OCI-LY3 (cell line): Measurements from ENCODE around the gene ATP8B3.

Experiments used
- H2AFZ ChIP-seq: fragments of 200-600, 300-600 bp; shearing (Covaris generic); 2 replicates; pipeline ENCODE4 v1.6.0; 2014; ENCODE audit warnings: antibody characterized with exemption, low read depth, low read length
- H3K27ac ChIP-seq: fragments of 200-600, 300-600 bp; sonication (generic); 2 replicates; pipeline ENCODE4 v1.5.1; 2014; ENCODE audit warnings: mild to moderate bottlenecking, low read length, moderate library complexity, mixed read lengths
- H3K27me3 ChIP-seq: fragments of 200-600, 300-600 bp; sonication (generic); 2 replicates; pipeline ENCODE4 v1.6.1; 2014; ENCODE audit warnings: low read depth, low read length, mixed read lengths
- H3K36me3 ChIP-seq: fragments of 200-600, 300-600 bp; sonication (generic); replicated peaks from 2 replicates; pipeline ENCODE3; 2014; ENCODE audit warnings: low read depth, low read length, mixed read lengths
- H3K4me1 ChIP-seq: fragments of 300-600, 200-600 bp; sonication (generic); 2 replicates; pipeline ENCODE4 v1.6.1; 2014; ENCODE audit warnings: low read length, mixed read lengths
- H3K4me2 ChIP-seq: fragments of 200-600, 300-600 bp; sonication (generic); 2 replicates; pipeline ENCODE4 v1.6.1; 2014; ENCODE audit warnings: low read length, mixed read lengths
- H3K4me3 ChIP-seq: fragments of 300-600, 200-600 bp; sonication (generic); 2 replicates; pipeline ENCODE4 v1.5.1; 2014; ENCODE audit warnings: antibody characterized with exemption, mild to moderate bottlenecking, low read length, moderate library complexity
- H3K79me2 ChIP-seq: fragments of 300-600, 200-600 bp; shearing (Covaris generic); 2 replicates; pipeline ENCODE4 v1.6.1; 2014; ENCODE audit warnings: mild to moderate bottlenecking, low read length, mixed read lengths
- H3K9ac ChIP-seq: fragments of 300-600, 200-600 bp; shearing (Covaris generic); 2 replicates; pipeline ENCODE4 v1.6.0; 2014; ENCODE audit warnings: mild to moderate bottlenecking, low read length, moderate library complexity
- H3K9me3 ChIP-seq: fragments of 200-600, 300-600 bp; shearing (Covaris generic); 2 replicates; pipeline ENCODE4 v1.6.1; 2014; ENCODE audit warnings: low read length, mixed read lengths; ENCODE audit not compliant: insufficient read depth
- H4K20me1 ChIP-seq: fragments of 200-600, 300-600 bp; sonication (generic); 2 replicates; pipeline ENCODE4 v1.6.1; 2016; ENCODE audit warnings: low read length, mixed read lengths; ENCODE audit not compliant: insufficient read depth
- CTCF ChIP-seq: fragments of 200-600, 300-600 bp; sonication (generic); IDR thresholded peaks from 2 replicates; pipeline ENCODE4 v1.5.1; 2014; ENCODE audit warnings: antibody characterized with exemption, low read length, low read depth
- EZH2phosphoT487 ChIP-seq: fragments of 200-600 bp; shearing (Covaris generic); IDR thresholded peaks from 2 replicates; pipeline ENCODE4 v1.6.1; 2018; ENCODE audit warnings: antibody characterized with exemption, mixed run types, low read depth

ATP8B3 gene

GRCh38 chr19:1745589-1746031, 66.5 kb downstream of the ATP8B3 start:
- no peak overlapping the region for H3K9ac ChIP-seq
- H4K20me1 ChIP-seq, result no peaks in the 10 kb centered on the region
- no peaks in the 10 kb centered on the region for H3K9me3 ChIP-seq
- H3K27me3 ChIP-seq, result no peaks in the 10 kb centered on the region
- H3K79me2 ChIP-seq, result no peaks in the 10 kb centered on the region
- H3K27ac ChIP-seq, result no peak overlapping the region
- H3K4me3 ChIP-seq, result no peak overlapping the region
- TF ChIP-seq EZH2phosphoT487 (no peak), CTCF (no peak)
- no peak overlapping the region for H2AFZ ChIP-seq
- H3K4me1 ChIP-seq, result peaks cover 9% of the 10 kb centered on the region; the same call in 1 of the 2 replicates
- no peaks in the 10 kb centered on the region for H3K36me3 ChIP-seq
- H3K4me2 ChIP-seq, result no peak overlapping the region

GRCh38 chr19:1744822-1745563, 67.1 kb downstream of the ATP8B3 start:
- no peak overlapping the region for H3K27ac ChIP-seq
- no peak overlapping the region for H3K9ac ChIP-seq
- H3K27me3 ChIP-seq, result no peaks in the 10 kb centered on the region
- H2AFZ ChIP-seq, result no peak overlapping the region
- peaks cover 9% of the 10 kb centered on the region; the same call in 1 of the 2 replicates for H3K4me1 ChIP-seq
- H4K20me1 ChIP-seq, result no peaks in the 10 kb centered on the region
- H3K36me3 ChIP-seq, result no peaks in the 10 kb centered on the region
- no peak for TF ChIP-seq EZH2phosphoT487
- TF ChIP-seq CTCF, result no peak
- H3K4me3 ChIP-seq, result no peak overlapping the region
- no peak overlapping the region for H3K4me2 ChIP-seq
- no peaks in the 10 kb centered on the region for H3K79me2 ChIP-seq
- no peaks in the 10 kb centered on the region for H3K9me3 ChIP-seq

GRCh38 chr19:1744133-1744665, 67.9 kb downstream of the ATP8B3 start:
- Histone ChIP-seq H3K4me1 (peaks cover 9% of the 10 kb centered on the region; the same call in 1 of the 2 replicates), H4K20me1 (no peaks in the 10 kb centered on the region), H3K36me3 (no peaks in the 10 kb centered on the region), H3K27me3 (no peaks in the 10 kb centered on the region), H3K27ac (no peak overlapping the region), H3K9me3 (no peaks in the 10 kb centered on the region), H2AFZ (no peak overlapping the region), H3K4me3 (no peak overlapping the region), H3K9ac (no peak overlapping the region), H3K4me2 (no peak overlapping the region), H3K79me2 (no peaks in the 10 kb centered on the region)
- TF ChIP-seq CTCF, result no peak
- TF ChIP-seq EZH2phosphoT487, result no peak

- no peaks in the 10 kb centered on the region for H3K27me3 ChIP-seq
These were observed 68.9 kb downstream of the ATP8B3 start for GRCh38 chr19:1742989-1743696.

More at GRCh38 chr19:1742989-1743696, 68.9 kb downstream of the ATP8B3 start:
- Histone ChIP-seq H4K20me1 (no peaks in the 10 kb centered on the region), H3K4me1 (peaks cover 7% of the 10 kb centered on the region; the same call in 1 of the 2 replicates), H3K79me2 (no peaks in the 10 kb centered on the region), H2AFZ (no peak overlapping the region), H3K36me3 (no peaks in the 10 kb centered on the region), H3K9me3 (no peaks in the 10 kb centered on the region), H3K4me2 (no peak overlapping the region), H3K27ac (no peak overlapping the region), H3K9ac (no peak overlapping the region), H3K4me3 (no peak overlapping the region)
- no peak for TF ChIP-seq CTCF
- TF ChIP-seq EZH2phosphoT487, result no peak
